Measurements from ENCODE around the gene ANGPTL4. TPM values are rescaled to one million over a fixed set of nuclear protein-coding genes. Genes with fewer than 3 reads are reported as not detected.

The ANGPTL4 gene
- total and polyA plus RNA-seq, 10 donors, result 1.8 to 28.3 (median 8.6) TPM

DNA sequence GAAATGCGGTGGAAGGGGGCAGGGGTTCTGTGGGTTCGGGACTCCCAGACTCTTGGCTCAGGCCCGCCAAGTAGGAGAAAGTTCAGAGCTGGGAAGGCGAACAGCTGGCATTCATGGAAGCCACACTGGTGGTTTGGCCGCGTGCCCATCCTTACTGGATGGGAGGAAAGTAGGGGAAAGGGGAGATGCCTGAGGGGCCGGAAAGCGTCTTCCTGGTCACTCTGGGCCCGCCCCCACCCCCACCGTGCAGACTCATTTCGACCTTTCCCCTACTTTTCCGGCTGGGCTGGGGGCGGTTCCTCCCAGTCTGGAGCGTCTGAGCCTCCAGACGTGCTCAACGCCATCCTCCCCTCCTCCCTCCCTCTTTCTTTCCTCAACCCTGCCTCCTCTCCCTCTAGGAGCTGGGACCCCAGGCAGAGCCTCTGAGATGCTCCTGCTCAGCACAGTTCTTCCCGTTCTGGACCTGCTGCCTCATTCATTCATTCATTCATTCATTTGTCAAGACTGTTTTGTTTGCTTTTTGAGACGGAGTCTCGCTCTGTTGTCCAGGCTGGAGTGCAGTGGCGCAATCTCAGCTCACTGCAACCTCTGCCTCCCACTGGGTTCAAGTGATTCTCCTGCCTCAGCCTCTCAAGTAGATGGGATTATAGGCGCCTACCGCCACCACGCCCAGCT is 3.5 kb downstream of the ANGPTL4 start:
- H3K4me1 ChIP-seq, result peaks cover 9 to 92% (median 62%) of the 10 kb centered on the region in 6 donors
- DNase-seq, result peak; percentile 78

DNA sequence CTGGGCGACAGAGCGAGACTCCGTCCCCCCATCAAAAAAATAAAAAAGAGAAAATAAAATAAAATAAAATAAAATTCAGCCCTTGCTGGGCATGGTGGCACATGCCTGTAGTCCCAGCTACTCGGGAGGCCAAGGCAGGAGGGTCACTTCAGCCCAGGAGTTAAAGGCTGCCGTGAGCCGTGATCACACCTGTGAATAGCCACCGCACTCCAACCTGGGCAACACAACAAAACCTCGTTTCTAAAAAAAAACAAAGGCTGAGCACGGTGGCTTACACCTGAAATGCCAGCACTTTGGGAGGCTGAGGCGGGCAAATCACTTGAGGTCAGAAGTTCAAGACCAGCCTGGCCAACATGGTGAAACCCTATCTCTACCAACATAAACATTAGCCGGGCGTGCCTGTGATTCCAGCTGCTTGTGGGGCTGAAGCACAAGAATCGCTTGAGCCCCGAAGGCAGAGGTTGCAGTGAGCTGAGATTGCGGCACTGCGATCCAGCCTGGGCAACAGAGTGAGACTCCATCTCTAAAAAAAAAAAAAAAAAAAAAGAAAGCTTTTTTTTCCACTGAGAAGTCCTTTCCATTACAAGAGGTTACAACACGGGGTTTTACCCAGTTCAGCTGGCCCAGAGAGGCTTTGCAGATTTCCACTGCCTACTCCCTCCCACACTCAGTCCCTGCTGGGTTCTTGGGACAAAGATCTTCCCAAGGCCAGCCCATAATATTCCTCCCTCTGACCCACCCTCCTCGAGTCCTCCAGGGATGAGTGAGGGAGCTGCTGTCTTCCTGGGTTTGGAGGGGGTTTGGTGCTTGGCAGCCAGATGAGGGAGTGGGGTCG is 6.4 kb downstream of the ANGPTL4 start:
- WGBS, 5 donors, result 71 to 87% (median 83%) methylated on average over 19 of the region's 19 CpGs

More for the DNA sequence above, 3.5 kb downstream of the ANGPTL4 start:
- H3K36me3 ChIP-seq, result peaks cover 0 to 2% (median 0%) of the 10 kb centered on the region in 6 donors
- H3K9me3 ChIP-seq, result no peaks in the 10 kb centered on the region
- intact Hi-C loops (cut with DNase I; ENCODE audit: low total_unique reads), result no loop called here
- H3K27ac ChIP-seq, result peak overlapping the region in 7 of 8 donors; percentile 47 to 78 (median 66)
- peaks cover 0 to 68% (median 21%) of the 10 kb centered on the region in 7 donors for H3K27me3 ChIP-seq (replicated peaks in 1 of 7)
- peak overlapping the region in 2 of 8 donors; percentile 8 to 72 for H3K4me3 ChIP-seq
- TF ChIP-seq POLR2AphosphoS5 (IDR thresholded peaks at IDR 0.05), result peak; percentile 66 to 76 (median 73)
- TF ChIP-seq, protein P1, sequence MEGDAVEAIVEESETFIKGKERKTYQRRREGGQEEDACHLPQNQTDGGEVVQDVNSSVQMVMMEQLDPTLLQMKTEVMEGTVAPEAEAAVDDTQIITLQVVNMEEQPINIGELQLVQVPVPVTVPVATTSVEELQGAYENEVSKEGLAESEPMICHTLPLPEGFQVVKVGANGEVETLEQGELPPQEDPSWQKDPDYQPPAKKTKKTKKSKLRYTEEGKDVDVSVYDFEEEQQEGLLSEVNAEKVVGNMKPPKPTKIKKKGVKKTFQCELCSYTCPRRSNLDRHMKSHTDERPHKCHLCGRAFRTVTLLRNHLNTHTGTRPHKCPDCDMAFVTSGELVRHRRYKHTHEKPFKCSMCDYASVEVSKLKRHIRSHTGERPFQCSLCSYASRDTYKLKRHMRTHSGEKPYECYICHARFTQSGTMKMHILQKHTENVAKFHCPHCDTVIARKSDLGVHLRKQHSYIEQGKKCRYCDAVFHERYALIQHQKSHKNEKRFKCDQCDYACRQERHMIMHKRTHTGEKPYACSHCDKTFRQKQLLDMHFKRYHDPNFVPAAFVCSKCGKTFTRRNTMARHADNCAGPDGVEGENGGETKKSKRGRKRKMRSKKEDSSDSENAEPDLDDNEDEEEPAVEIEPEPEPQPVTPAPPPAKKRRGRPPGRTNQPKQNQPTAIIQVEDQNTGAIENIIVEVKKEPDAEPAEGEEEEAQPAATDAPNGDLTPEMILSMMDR (IDR thresholded peaks at IDR 0.05 in 8 of 11, conservative IDR thresholded peaks at IDR 0.05 in 3 of 11), result no peak
- WGBS, 5 donors, result 23 to 27% (median 26%) methylated on average over 22 to 23 of the region's 23 CpGs

DNA sequence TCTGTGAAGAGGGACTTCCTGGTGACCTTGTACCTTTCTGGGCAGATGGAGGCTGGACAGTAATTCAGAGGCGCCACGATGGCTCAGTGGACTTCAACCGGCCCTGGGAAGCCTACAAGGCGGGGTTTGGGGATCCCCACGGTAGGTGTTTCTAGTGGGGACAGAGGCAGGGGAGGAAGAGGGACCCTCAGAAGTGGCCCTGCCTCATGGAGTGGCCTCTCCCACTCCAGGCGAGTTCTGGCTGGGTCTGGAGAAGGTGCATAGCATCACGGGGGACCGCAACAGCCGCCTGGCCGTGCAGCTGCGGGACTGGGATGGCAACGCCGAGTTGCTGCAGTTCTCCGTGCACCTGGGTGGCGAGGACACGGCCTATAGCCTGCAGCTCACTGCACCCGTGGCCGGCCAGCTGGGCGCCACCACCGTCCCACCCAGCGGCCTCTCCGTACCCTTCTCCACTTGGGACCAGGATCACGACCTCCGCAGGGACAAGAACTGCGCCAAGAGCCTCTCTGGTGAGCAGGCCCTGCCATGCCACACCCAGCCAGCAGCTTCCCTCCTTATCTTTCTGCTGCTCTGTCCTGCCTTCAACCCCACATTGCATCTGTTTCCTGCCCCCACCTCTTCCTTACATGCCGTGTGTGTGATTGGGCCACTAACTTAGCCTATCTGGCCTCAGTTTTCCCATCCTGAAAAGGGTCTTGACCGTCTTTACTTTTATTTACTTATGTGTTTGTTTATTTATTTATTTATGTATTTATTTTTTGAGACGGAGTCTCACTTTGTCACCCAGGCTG is 7.3 kb downstream of the ANGPTL4 start:
- peak overlapping the region in 6 of 8 donors; percentile 41 to 77 (median 60) for H3K27ac ChIP-seq
- intact Hi-C loops (cut with DNase I; ENCODE audit: low total_unique reads), result no loop called here
- no peaks in the 10 kb centered on the region for H3K9me3 ChIP-seq
- H3K4me3 ChIP-seq, result peak overlapping the region in 1 of 8 donors; percentile 15
- peaks cover 0 to 39% (median 13%) of the 10 kb centered on the region in 6 donors for H3K36me3 ChIP-seq
- peak; percentile 48 to 61 (median 54) for TF ChIP-seq POLR2AphosphoS5 (IDR thresholded peaks at IDR 0.05)
- TF ChIP-seq POLR2A (IDR thresholded peaks at IDR 0.05), result no peak
- WGBS, 5 donors, result 59 to 69% (median 65%) methylated on average over 15 to 28 of the region's 28 CpGs
- peaks cover 0 to 55% (median 32%) of the 10 kb centered on the region in 6 donors for H3K4me1 ChIP-seq
- H3K27me3 ChIP-seq (replicated peaks in 1 of 7), result peaks cover 0 to 30% (median 0%) of the 10 kb centered on the region in 7 donors
- DNase-seq, result peak; percentile 73

More for the DNA sequence above, 6.4 kb downstream of the ANGPTL4 start:
- H3K4me3 ChIP-seq, result no peak overlapping the region
- peak; percentile 23 for DNase-seq
- intact Hi-C loops (cut with DNase I; ENCODE audit: low total_unique reads), result no loop called here
- peaks cover 0 to 31% (median 10%) of the 10 kb centered on the region in 6 donors for H3K36me3 ChIP-seq
- peaks cover 0 to 38% (median 4%) of the 10 kb centered on the region in 7 donors for H3K27me3 ChIP-seq (replicated peaks in 1 of 7)
- no peaks in the 10 kb centered on the region for H3K9me3 ChIP-seq
- TF ChIP-seq POLR2AphosphoS5 (IDR thresholded peaks at IDR 0.05) (peak in 1 of 3 donors; percentile 26), POLR2A (IDR thresholded peaks at IDR 0.05) (no peak)
- TF ChIP-seq, protein P1 (IDR thresholded peaks at IDR 0.05 in 8 of 11, conservative IDR thresholded peaks at IDR 0.05 in 3 of 11), result no peak
- peak overlapping the region in 6 of 8 donors; percentile 41 to 77 (median 60) for H3K27ac ChIP-seq
- peaks cover 0 to 63% (median 36%) of the 10 kb centered on the region in 6 donors for H3K4me1 ChIP-seq
